HCT116 (cell line): ENCODE data around the gene THBD. TPM values are rescaled to one million over a fixed set of nuclear protein-coding genes. Genes with fewer than 3 reads are reported as not detected.

Experiments
- ATAC-seq: fragments of 200-7000 bp; cut with Tn5 transposase; 2 replicates; pipeline ENCODE4 v1.9.1; 2020; ENCODE audit warnings: mild to moderate bottlenecking, moderate library complexity
- BruUV-seq: library from RNA; stranded (reverse); fragments of 400-500 nt; replicated peaks from 2 replicates; lab custom pipeline; 2021; lab: Mats Ljungman, UMichigan
- CTCF ChIA-PET: fragments of 300-600 bp; sonication (Branson Sonifier 250); formaldehyde crosslinking; loops from one replicate; lab custom pipeline; 2021; ENCODE audit warnings: antibody characterized with exemption; lab: Charles Lee
- POLR2A ChIA-PET: fragments of 300-600, 350-600 bp; sonication (Branson Sonifier 250); formaldehyde crosslinking; loops from one replicate; lab custom pipeline; 2021; ENCODE audit warnings: antibody characterized with exemption; lab: Charles Lee
- RAD21 ChIA-PET, 2 experiments: fragments of 300-600 bp; sonication (Branson Sonifier 250); formaldehyde crosslinking; loops; one replicate each; lab custom pipeline; 2023; ENCODE audit warnings: low total read pairs in 2 of 2; ENCODE audit not compliant: uncharacterized antibody in 2 of 2, unreplicated experiment in 2 of 2, low non-redundant PET in 1 of 2; lab: Charles Lee
- DNase-seq: peaks from one replicate; pipeline ENCODE4 v3.0.0-alpha.2; 2010; ENCODE audit warnings: low read depth, low spot score
- H2AFZ ChIP-seq: fragments of 200-600 bp; shearing (Covaris generic), sonication (generic); 2 replicates; pipeline ENCODE4 v1.6.1; 2017; ENCODE audit warnings: low read depth, mixed run types, mixed read lengths, antibody characterized with exemption, low read length; ENCODE audit not compliant: poor library complexity, severe bottlenecking
- H3K27ac ChIP-seq: 2 replicates; pipeline ENCODE4 v1.5.1; 2012; ENCODE audit warnings: low read depth, low read length
- H3K27me3 ChIP-seq: fragments of 200-600 bp; sonication (generic); 2 replicates; pipeline ENCODE4 v1.6.1; 2016; ENCODE audit warnings: mixed run types, low read length, mixed read lengths; ENCODE audit not compliant: insufficient read depth
- H3K36me3 ChIP-seq, 2 experiments: fragments of 200-500 bp in 1 of 2; fragments of 200-600 bp in 1 of 2; sonication (Bioruptor generic) in 1 of 2; sonication (generic) in 1 of 2; 2 replicates each; pipeline versions ENCODE4 v1.5.1 to v1.6.1; 2014 to 2016; ENCODE audit warnings: low read length in 2 of 2, inconsistent platforms in 1 of 2, mixed read lengths in 1 of 2, mixed run types in 1 of 2; ENCODE audit not compliant: insufficient read depth in 2 of 2, control insufficient read depth in 1 of 2
- H3K4me1 ChIP-seq, 2 experiments: fragments of 200-600 bp in 1 of 2; sonication (generic) in 1 of 2; 2 replicates each; pipeline versions ENCODE4 v1.5.1 to v1.6.1; 2012 to 2017; ENCODE audit warnings: low read length in 2 of 2, inconsistent platforms in 1 of 2, mild to moderate bottlenecking in 1 of 2, mixed read lengths in 1 of 2, mixed run types in 1 of 2, moderate library complexity in 1 of 2; ENCODE audit not compliant: insufficient read depth in 2 of 2, control insufficient read depth in 1 of 2
- H3K4me2 ChIP-seq: fragments of 200-600 bp; sonication (generic); 2 replicates; pipeline ENCODE4 v1.6.1; 2017; ENCODE audit warnings: mixed run types, low read length, mixed read lengths
- H3K4me3 ChIP-seq, 2 experiments: fragments of 200-600 bp in 1 of 2; sonication (generic) in 1 of 2; replicated peaks in 1 of 2; 2 replicates each; pipeline ENCODE4 v1.5.1; 2011 to 2016; ENCODE audit warnings: low read length in 2 of 2, control low read depth in 1 of 2, low read depth in 1 of 2, mild to moderate bottlenecking in 1 of 2, mixed read lengths in 1 of 2, mixed run types in 1 of 2
- H3K79me2 ChIP-seq: fragments of 200-600 bp; sonication (generic); 2 replicates; pipeline ENCODE4 v1.6.1; 2017; ENCODE audit warnings: mild to moderate bottlenecking, mixed run types, low read length, moderate library complexity, mixed read lengths; ENCODE audit not compliant: insufficient read depth
- H3K9ac ChIP-seq: fragments of 200-600 bp; sonication (generic); 2 replicates; pipeline ENCODE4 v1.6.1; 2016; ENCODE audit warnings: low read length, mixed read lengths
- H3K9me2 ChIP-seq: fragments of 200-600 bp; sonication (generic), shearing (Covaris generic); 2 replicates; pipeline ENCODE4 v1.6.1; 2017; ENCODE audit warnings: mixed run types, mild to moderate bottlenecking, moderate library complexity; ENCODE audit not compliant: insufficient read depth
- H3K9me3 ChIP-seq, 2 experiments: fragments of 200-500 bp in 1 of 2; fragments of 200-600 bp in 1 of 2; sonication (Bioruptor generic) in 1 of 2; sonication (generic) in 1 of 2; 2 replicates each; pipeline ENCODE4 v1.6.1; 2014 to 2017; ENCODE audit warnings: low read length in 2 of 2, mixed read lengths in 2 of 2, inconsistent platforms in 1 of 2, low read depth in 1 of 2, mild to moderate bottlenecking in 1 of 2, mixed run types in 1 of 2, moderate library complexity in 1 of 2; ENCODE audit not compliant: control insufficient read depth in 1 of 2, insufficient read depth in 1 of 2
- H4K20me1 ChIP-seq: fragments of 200-600 bp; sonication (generic), shearing (Covaris generic); 2 replicates; pipeline ENCODE4 v1.6.1; 2017; ENCODE audit warnings: mixed run types, mild to moderate bottlenecking, moderate library complexity; ENCODE audit not compliant: insufficient read depth
- CEBPB ChIP-seq: IDR thresholded peaks from 2 replicates; pipeline ENCODE4 v1.6.1; 2012; ENCODE audit warnings: low read depth
- CTCF ChIP-seq, 3 experiments: fragments of 200-600 bp in 1 of 3; sonication (generic) in 1 of 3; IDR thresholded peaks in 2 of 3; conservative IDR thresholded peaks in 1 of 3; 2 replicates each; pipeline ENCODE4 v1.5.1; 2012 to 2017; ENCODE audit warnings: low read depth in 2 of 3, low read length in 2 of 3, antibody characterized with exemption in 1 of 3, borderline replicate concordance in 1 of 3, control low read depth in 1 of 3, mild to moderate bottlenecking in 1 of 3, mixed read lengths in 1 of 3, mixed run types in 1 of 3, moderate library complexity in 1 of 3; ENCODE audit not compliant: insufficient read depth in 1 of 3
- EGR1 ChIP-seq: IDR thresholded peaks from 2 replicates; pipeline ENCODE4 v1.6.1; 2012; ENCODE audit warnings: low read depth
- EZH2 ChIP-seq: fragments of 200-600 bp; sonication (generic); IDR thresholded peaks from 2 replicates; pipeline ENCODE4 v1.6.1; 2017; ENCODE audit warnings: antibody characterized with exemption, mixed run types
- FOSL1 ChIP-seq: IDR thresholded peaks from 2 replicates; pipeline ENCODE4 v1.6.1; 2012; ENCODE audit warnings: low read depth
- JUND ChIP-seq: IDR thresholded peaks from 2 replicates; pipeline ENCODE4 v1.6.1; 2012
- POLR2A ChIP-seq: IDR thresholded peaks from 2 replicates; pipeline ENCODE4 v1.7.0; 2011; ENCODE audit warnings: borderline replicate concordance; ENCODE audit not compliant: insufficient read depth, insufficient read length; ENCODE audit errors: extremely low read depth
- POLR2AphosphoS5 ChIP-seq: IDR thresholded peaks from 2 replicates; pipeline ENCODE4 v1.6.1; 2011; ENCODE audit warnings: mild to moderate bottlenecking, low read depth, low read length, moderate library complexity
- RAD21 ChIP-seq: IDR thresholded peaks from 2 replicates; pipeline ENCODE4 v1.6.1; 2012; ENCODE audit warnings: low read depth, mild to moderate bottlenecking
- SIN3A ChIP-seq: IDR thresholded peaks from 2 replicates; pipeline ENCODE4 v1.6.1; 2012; ENCODE audit warnings: low read depth
- SP1 ChIP-seq: IDR thresholded peaks from 2 replicates; pipeline ENCODE4 v1.6.1; 2012; ENCODE audit warnings: low read depth
- SRF ChIP-seq: IDR thresholded peaks from 2 replicates; pipeline ENCODE4 v1.6.1; 2012; ENCODE audit warnings: low read depth
- YY1 ChIP-seq: IDR thresholded peaks from 2 replicates; pipeline ENCODE4 v1.6.1; 2011; ENCODE audit warnings: low read length, low read depth, moderate library complexity, mild to moderate bottlenecking; ENCODE audit not compliant: insufficient replicate concordance; ENCODE audit errors: extremely low read depth
- ZFX ChIP-seq: fragments of 450-650 bp; IDR thresholded peaks from 2 replicates; pipeline ENCODE4 v1.6.1; 2017
- ZNF274 ChIP-seq: fragments of 200-500 bp; sonication (Bioruptor generic); IDR thresholded peaks from 2 replicates; pipeline ENCODE4 v1.6.1; 2014; ENCODE audit warnings: mild to moderate bottlenecking, low read depth, low read length, inconsistent platforms
- intact Hi-C: fragments of 100-400 bp; cut with micrococcal nuclease; formaldehyde crosslinking; loops from 2 replicates; pipeline ENCODE4 v1.10.0; 2022
- total RNA-seq: library from RNA; stranded (reverse); gene quantifications from one replicate; pipeline ENCODE4 v1.2.1, GENCODE V29; 2021; ENCODE audit not compliant: unreplicated experiment
- TF ChIP-seq, protein P1 (sequence below): IDR thresholded peaks from 2 replicates; pipeline ENCODE4 v1.6.1; 2012

The THBD gene
- total RNA-seq, 1 experiment from 2014 or later, result 0.39 TPM

GRCh38 chr20:23047738-23048214, 1.7 kb downstream of the THBD start:
- ChIA-PET RAD21 (no interaction called here), POLR2A (no interaction called here), CTCF (no interaction called here)
- BruUV-seq, result no TSS peak
- Histone ChIP-seq H2AFZ (no peak overlapping the region), H3K9me2 (no peaks in the 10 kb centered on the region), H3K4me1 (peaks cover 3 to 31% of the 10 kb centered on the region in 2 experiments; a peak in 3 of 4 replicates), H4K20me1 (no peaks in the 10 kb centered on the region), H3K36me3 (no peaks in the 10 kb centered on the region), H3K9me3 (no peaks in the 10 kb centered on the region), H3K27me3 (0 out of 2 replicates have a peak, but pooled peaks cover 7% of the 10 kb centered on the region), H3K9ac (no peak overlapping the region), H3K4me3 (no peak overlapping the region), H3K4me2 (no peak overlapping the region), H3K79me2 (no peaks in the 10 kb centered on the region), H3K27ac (no peak overlapping the region)
- intact Hi-C loops, result no loop called here
- ATAC-seq (no peak), DNase-seq (no peak)
- TF ChIP-seq, protein P1, sequence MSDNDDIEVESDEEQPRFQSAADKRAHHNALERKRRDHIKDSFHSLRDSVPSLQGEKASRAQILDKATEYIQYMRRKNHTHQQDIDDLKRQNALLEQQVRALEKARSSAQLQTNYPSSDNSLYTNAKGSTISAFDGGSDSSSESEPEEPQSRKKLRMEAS, result no peak
- no peak for TF ChIP-seq FOSL1
- TF ChIP-seq EZH2, result no peak
- no peak for TF ChIP-seq JUND
- TF ChIP-seq SIN3A, result no peak
- TF ChIP-seq CEBPB, result no peak
- TF ChIP-seq ZFX, result no peak
- TF ChIP-seq CTCF (IDR thresholded peaks at IDR 0.05 in 2 of 3, conservative IDR thresholded peaks at IDR 0.05 in 1 of 3; ENCODE audit: borderline replicate concordance in 1 of 3, insufficient read depth in 1 of 3, low read depth in 2 of 3, low read length in 2 of 3), result no peak
- no peak for TF ChIP-seq EGR1
- TF ChIP-seq RAD21, result no peak
- no peak for TF ChIP-seq SP1
- no peak for TF ChIP-seq SRF
- TF ChIP-seq YY1, result no peak
- TF ChIP-seq POLR2A, result no peak
- no peak for TF ChIP-seq POLR2AphosphoS5
- no peak for TF ChIP-seq ZNF274
